Measurements from ENCODE around the gene SMIM14. TPM values are rescaled to one million over a fixed set of nuclear protein-coding genes. Genes with fewer than 3 reads are reported as not detected.

Gene SMIM14
- total RNA-seq, 1 experiment from 2014 or later = 1.3 TPM

GRCh38 chr4:39596971-39597370 lies 41.7 kb downstream of the SMIM14 start:
- Histone ChIP-seq H3K27me3 (no peaks in the 10 kb centered on the region), H3K4me1 (no peaks in the 10 kb centered on the region), H3K9me3 (replicated peaks) (no peaks in the 10 kb centered on the region), H3K27ac (no peak overlapping the region), H3K36me3 (no peaks in the 10 kb centered on the region), H3K4me3 (no peak overlapping the region)
- no peak for DNase-seq

- Histone ChIP-seq H3K27me3 (no peaks in the 10 kb centered on the region; the same call in 1 of the 2 replicates), H3K36me3 (no peaks in the 10 kb centered on the region), H3K9me3 (replicated peaks) (no peaks in the 10 kb centered on the region), H3K4me1 (no peaks in the 10 kb centered on the region), H3K27ac (no peak overlapping the region), H3K4me3 (no peak overlapping the region)
- peak; percentile 7 to 39 for DNase-seq
Measured at GRCh38 chr4:39591290-39591689, 47.4 kb downstream of the SMIM14 start.

- Histone ChIP-seq H3K27me3 (no peaks in the 10 kb centered on the region; the same call in 1 of the 2 replicates), H3K9me3 (replicated peaks) (no peaks in the 10 kb centered on the region), H3K4me1 (no peaks in the 10 kb centered on the region), H3K27ac (no peak overlapping the region), H3K36me3 (no peaks in the 10 kb centered on the region), H3K4me3 (no peak overlapping the region)
- DNase-seq = no peak
Measured at GRCh38 chr4:39587881-39588280, 50.8 kb downstream of the SMIM14 start.

- no peak for DNase-seq
- no peaks in the 10 kb centered on the region for H3K4me1 ChIP-seq
- H3K36me3 ChIP-seq = no peaks in the 10 kb centered on the region
- H3K9me3 ChIP-seq (replicated peaks) = no peaks in the 10 kb centered on the region
- no peak overlapping the region for H3K4me3 ChIP-seq
- no peaks in the 10 kb centered on the region for H3K27me3 ChIP-seq
- H3K27ac ChIP-seq = no peak overlapping the region
Measured at GRCh38 chr4:39574946-39575345, 63.7 kb downstream of the SMIM14 start.

GRCh38 chr4:39571504-39571903 lies 67.2 kb downstream of the SMIM14 start:
- Histone ChIP-seq H3K27me3 (no peaks in the 10 kb centered on the region), H3K9me3 (replicated peaks) (no peaks in the 10 kb centered on the region), H3K27ac (no peak overlapping the region), H3K36me3 (no peaks in the 10 kb centered on the region), H3K4me3 (no peak overlapping the region), H3K4me1 (no peaks in the 10 kb centered on the region)
- DNase-seq = no peak

- Histone ChIP-seq H3K36me3 (no peaks in the 10 kb centered on the region), H3K4me1 (no peaks in the 10 kb centered on the region), H3K27ac (no peak overlapping the region), H3K4me3 (no peak overlapping the region), H3K9me3 (replicated peaks) (no peaks in the 10 kb centered on the region), H3K27me3 (no peaks in the 10 kb centered on the region)
- DNase-seq = no peak
Measured at GRCh38 chr4:39571054-39571453, 67.6 kb downstream of the SMIM14 start.

- Histone ChIP-seq H3K4me1 (no peaks in the 10 kb centered on the region), H3K27ac (no peak overlapping the region), H3K4me3 (no peak overlapping the region), H3K27me3 (no peaks in the 10 kb centered on the region), H3K36me3 (no peaks in the 10 kb centered on the region), H3K9me3 (replicated peaks) (no peaks in the 10 kb centered on the region)
- no peak for DNase-seq
Measured at GRCh38 chr4:39569209-39569608, 69.5 kb downstream of the SMIM14 start.

GRCh38 chr4:39568805-39569204 lies 69.9 kb downstream of the SMIM14 start:
- H3K27ac ChIP-seq = no peak overlapping the region
- H3K27me3 ChIP-seq = no peaks in the 10 kb centered on the region
- H3K36me3 ChIP-seq = no peaks in the 10 kb centered on the region
- no peaks in the 10 kb centered on the region for H3K9me3 ChIP-seq (replicated peaks)
- no peak overlapping the region for H3K4me3 ChIP-seq
- H3K4me1 ChIP-seq = no peaks in the 10 kb centered on the region
- DNase-seq = no peak

GRCh38 chr4:39565878-39566600 lies 72.6 kb downstream of the SMIM14 start:
- no peak overlapping the region for H3K4me3 ChIP-seq
- DNase-seq = no peak
- H3K27ac ChIP-seq = no peak overlapping the region
- H3K4me1 ChIP-seq = no peaks in the 10 kb centered on the region
- H3K36me3 ChIP-seq = no peaks in the 10 kb centered on the region
- H3K27me3 ChIP-seq = no peaks in the 10 kb centered on the region
- no peaks in the 10 kb centered on the region for H3K9me3 ChIP-seq (replicated peaks)

- Histone ChIP-seq H3K27me3 (no peaks in the 10 kb centered on the region), H3K27ac (no peak overlapping the region), H3K4me3 (no peak overlapping the region), H3K9me3 (replicated peaks) (no peaks in the 10 kb centered on the region), H3K4me1 (peaks cover 3% of the 10 kb centered on the region; the same call in 1 of the 2 replicates), H3K36me3 (no peaks in the 10 kb centered on the region)
- no peak for DNase-seq
Measured at GRCh38 chr4:39563346-39563847, 75.3 kb downstream of the SMIM14 start.

GRCh38 chr4:39562792-39563191 lies 75.9 kb downstream of the SMIM14 start:
- no peak overlapping the region for H3K27ac ChIP-seq
- no peak for DNase-seq
- H3K9me3 ChIP-seq (replicated peaks) = no peaks in the 10 kb centered on the region
- H3K36me3 ChIP-seq = no peaks in the 10 kb centered on the region
- H3K4me1 ChIP-seq = peaks cover 8% of the 10 kb centered on the region; the same call in 1 of the 2 replicates
- no peak overlapping the region for H3K4me3 ChIP-seq
- H3K27me3 ChIP-seq = no peaks in the 10 kb centered on the region

- Histone ChIP-seq H3K27ac (no peak overlapping the region), H3K27me3 (no peaks in the 10 kb centered on the region), H3K4me3 (no peak overlapping the region), H3K9me3 (replicated peaks) (no peaks in the 10 kb centered on the region), H3K4me1 (peaks cover 8% of the 10 kb centered on the region; the same call in 1 of the 2 replicates), H3K36me3 (no peaks in the 10 kb centered on the region)
- DNase-seq = no peak
Measured at GRCh38 chr4:39559626-39560025, 79.0 kb downstream of the SMIM14 start.

GRCh38 chr4:39555472-39555871 lies 83.2 kb downstream of the SMIM14 start:
- H3K9me3 ChIP-seq (replicated peaks) = no peaks in the 10 kb centered on the region
- H3K4me1 ChIP-seq = peaks cover 8% of the 10 kb centered on the region; the same call in 1 of the 2 replicates
- no peaks in the 10 kb centered on the region for H3K27me3 ChIP-seq
- H3K36me3 ChIP-seq = no peaks in the 10 kb centered on the region
- no peak for DNase-seq
- H3K4me3 ChIP-seq = no peak overlapping the region
- H3K27ac ChIP-seq = no peak overlapping the region

GRCh38 chr4:39548425-39549067 lies 90.1 kb downstream of the SMIM14 start:
- Histone ChIP-seq H3K36me3 (no peaks in the 10 kb centered on the region), H3K27ac (no peak overlapping the region), H3K4me1 (peaks cover 7% of the 10 kb centered on the region), H3K4me3 (no peak overlapping the region), H3K27me3 (no peaks in the 10 kb centered on the region), H3K9me3 (replicated peaks) (0 out of 2 replicates have a peak, but pooled peaks cover 3% of the 10 kb centered on the region)
- no peak for DNase-seq

- Histone ChIP-seq H3K4me1 (peaks cover 7% of the 10 kb centered on the region), H3K27me3 (no peaks in the 10 kb centered on the region), H3K36me3 (no peaks in the 10 kb centered on the region), H3K9me3 (replicated peaks) (0 out of 2 replicates have a peak, but pooled peaks cover 3% of the 10 kb centered on the region), H3K27ac (no peak overlapping the region), H3K4me3 (no peak overlapping the region)
- DNase-seq = peak in 1 of 2 experiments; percentile 67
Measured at GRCh38 chr4:39544580-39545315, 93.9 kb downstream of the SMIM14 start.

Data from SJCRH30 (cell line).